Erythroblast (primary cell): ENCODE data around the gene CDH24.

Source experiments
- GATA1 ChIP-seq: IDR thresholded peaks from 2 replicates; pipeline ENCODE4 v1.6.1; 2011; ENCODE audit warnings: low read depth, mild to moderate bottlenecking, control low read depth, low read length, moderate library complexity
- POLR2A ChIP-seq: IDR thresholded peaks from 2 replicates; pipeline ENCODE4 v1.6.1; 2011; ENCODE audit warnings: mild to moderate bottlenecking, low read length

GRCh38 chr14:23040100-23040499, 17.2 kb downstream of the CDH24 start:
- TF ChIP-seq POLR2A (no peak), GATA1 (no peak)
